Fibroblast of lung (primary cell): ENCODE data around the gene CTDSPL.

Experiments
- EZH2 ChIP-seq: IDR thresholded peaks from 2 replicates; pipeline ENCODE4 v1.5.1; 2012; ENCODE audit warnings: low read length, control low read depth, mild to moderate bottlenecking; ENCODE audit errors: missing control alignments
- TF ChIP-seq, protein P1 (sequence below), 2 donors: IDR thresholded peaks in 1 of 2; conservative IDR thresholded peaks in 1 of 2; 1 replicate in 1 of 2; 2 replicates in 1 of 2; pipeline ENCODE4 v1.5.1; 2011 to 2012; ENCODE audit warnings: low read length in 2 of 2, control low read depth in 1 of 2, inconsistent platforms in 1 of 2, low read depth in 1 of 2, mild to moderate bottlenecking in 1 of 2

DNA sequence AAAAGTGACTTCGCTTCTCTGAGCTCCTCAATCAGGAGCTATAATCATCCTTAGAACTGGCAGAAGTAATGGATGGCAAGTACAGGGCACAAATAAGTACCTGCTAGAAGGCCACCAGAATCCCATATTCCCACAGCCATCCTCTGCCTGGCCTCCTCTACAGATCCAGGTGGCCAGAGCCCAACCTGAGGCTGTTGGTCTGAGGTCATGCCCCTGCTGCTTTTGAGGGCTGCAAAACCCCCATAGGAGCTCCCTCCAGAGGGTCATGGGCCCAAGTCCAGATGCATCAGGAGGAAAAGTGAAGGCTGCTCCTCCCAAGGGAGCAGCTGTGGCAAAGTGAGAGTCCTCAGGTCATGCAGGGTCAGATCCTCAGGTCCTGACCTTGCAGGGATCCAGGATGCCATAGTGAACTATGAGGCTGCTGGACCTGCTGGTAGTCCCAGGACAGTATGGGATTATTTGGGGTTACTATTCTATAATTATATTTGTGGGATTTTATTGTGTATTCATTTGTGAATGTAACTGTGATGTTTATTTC lies 170.7 kb downstream of the CTDSPL start:
- TF ChIP-seq, protein P1, sequence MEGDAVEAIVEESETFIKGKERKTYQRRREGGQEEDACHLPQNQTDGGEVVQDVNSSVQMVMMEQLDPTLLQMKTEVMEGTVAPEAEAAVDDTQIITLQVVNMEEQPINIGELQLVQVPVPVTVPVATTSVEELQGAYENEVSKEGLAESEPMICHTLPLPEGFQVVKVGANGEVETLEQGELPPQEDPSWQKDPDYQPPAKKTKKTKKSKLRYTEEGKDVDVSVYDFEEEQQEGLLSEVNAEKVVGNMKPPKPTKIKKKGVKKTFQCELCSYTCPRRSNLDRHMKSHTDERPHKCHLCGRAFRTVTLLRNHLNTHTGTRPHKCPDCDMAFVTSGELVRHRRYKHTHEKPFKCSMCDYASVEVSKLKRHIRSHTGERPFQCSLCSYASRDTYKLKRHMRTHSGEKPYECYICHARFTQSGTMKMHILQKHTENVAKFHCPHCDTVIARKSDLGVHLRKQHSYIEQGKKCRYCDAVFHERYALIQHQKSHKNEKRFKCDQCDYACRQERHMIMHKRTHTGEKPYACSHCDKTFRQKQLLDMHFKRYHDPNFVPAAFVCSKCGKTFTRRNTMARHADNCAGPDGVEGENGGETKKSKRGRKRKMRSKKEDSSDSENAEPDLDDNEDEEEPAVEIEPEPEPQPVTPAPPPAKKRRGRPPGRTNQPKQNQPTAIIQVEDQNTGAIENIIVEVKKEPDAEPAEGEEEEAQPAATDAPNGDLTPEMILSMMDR (conservative IDR thresholded peaks at IDR 0.05 in 1 of 2, IDR thresholded peaks at IDR 0.05 in 1 of 2; ENCODE audit: low read depth in 1 of 2, low read length in 2 of 2) = no peak
- no peak for TF ChIP-seq EZH2
